Esophagus squamous epithelium (tissue), 4 donors: ENCODE data around the gene GALM.

Experiments used
- CTCF ChIP-seq, 6 experiments: fragments of 450-650 bp in 4 of 6; fragments of 200-600 bp in 2 of 6; sonication (generic) in 2 of 6; IDR thresholded peaks; one replicate each; pipeline ENCODE4 v1.5.1; 2016 to 2019; ENCODE audit warnings: antibody characterized with exemption in 6 of 6, mild to moderate bottlenecking in 4 of 6, moderate library complexity in 4 of 6
- POLR2A ChIP-seq, 4 donors: fragments of 450-650 bp; IDR thresholded peaks; one replicate each; pipeline ENCODE4 v1.6.1; 2017; ENCODE audit warnings: antibody characterized with exemption in 4 of 4, mild to moderate bottlenecking in 4 of 4, moderate library complexity in 3 of 4

- TF ChIP-seq CTCF (IDR thresholded peaks at IDR 0.05) (no peak), POLR2A (IDR thresholded peaks at IDR 0.05) (no peak)
These were observed 16.2 kb downstream of the GALM start for GRCh38 chr2:38682008-38682575.
